Spleen (tissue), 11 donors: ENCODE data around the gene PASD1. TPM values are rescaled to one million over a fixed set of nuclear protein-coding genes. Genes with fewer than 3 reads are reported as not detected.

Experiments used
- DNase-seq: peaks from one replicate; pipeline ENCODE4 v3.0.0-alpha.2; 2020
- H3K27ac ChIP-seq, 8 donors: fragments of 200-600 bp; sonication (generic) in 7 of 8; 1 replicate in 4 of 8; 2 replicates in 4 of 8; pipeline versions ENCODE4 v1.5.0 to v1.8.0; 2016 to 2021; ENCODE audit warnings: inconsistent platforms in 4 of 8, mild to moderate bottlenecking in 4 of 8, moderate library complexity in 1 of 8
- H3K27me3 ChIP-seq, 7 donors: fragments of 200-600 bp; sonication (generic) in 6 of 7; replicated peaks in 1 of 7; 1 replicate in 4 of 7; 2 replicates in 3 of 7; pipeline versions ENCODE4 v1.5.0 to v1.8.0; 2016 to 2021; ENCODE audit warnings: inconsistent platforms in 3 of 7, mild to moderate bottlenecking in 1 of 7
- H3K36me3 ChIP-seq, 6 donors: fragments of 200-600 bp; sonication (generic) in 5 of 6; 1 replicate in 4 of 6; 2 replicates in 2 of 6; pipeline versions ENCODE4 v1.5.0 to v1.8.0; 2016 to 2021; ENCODE audit warnings: inconsistent platforms in 2 of 6
- H3K4me1 ChIP-seq, 6 donors: fragments of 200-600 bp; sonication (generic) in 5 of 6; 1 replicate in 3 of 6; 2 replicates in 3 of 6; pipeline versions ENCODE4 v1.5.0 to v1.8.0; 2016 to 2021; ENCODE audit warnings: inconsistent platforms in 3 of 6
- H3K4me3 ChIP-seq, 8 donors: fragments of 200-600 bp; sonication (generic) in 7 of 8; 1 replicate in 4 of 8; 2 replicates in 4 of 8; pipeline versions ENCODE4 v1.5.0 to v1.8.0; 2016 to 2021; ENCODE audit warnings: inconsistent platforms in 4 of 8, mild to moderate bottlenecking in 4 of 8, moderate library complexity in 2 of 8
- H3K9me3 ChIP-seq, 8 donors: fragments of 200-600 bp; sonication (generic) in 7 of 8; 1 replicate in 4 of 8; 2 replicates in 4 of 8; pipeline versions ENCODE4 v1.5.0 to v1.8.0; 2016 to 2021; ENCODE audit warnings: inconsistent platforms in 4 of 8
- CTCF ChIP-seq, 11 experiments: fragments of 200-600 bp in 7 of 11; fragments of 450-650 bp in 4 of 11; sonication (generic) in 4 of 11; IDR thresholded peaks in 8 of 11; conservative IDR thresholded peaks in 3 of 11; 1 replicate in 7 of 11; 2 replicates in 4 of 11; pipeline versions ENCODE4 v1.4.0 to v1.8.0; 2016 to 2021; ENCODE audit warnings: antibody characterized with exemption in 11 of 11, inconsistent platforms in 4 of 11, mild to moderate bottlenecking in 1 of 11
- POLR2A ChIP-seq, 3 donors: fragments of 450-650 bp; IDR thresholded peaks; one replicate each; pipeline ENCODE4 v1.5.1; 2017; ENCODE audit warnings: antibody characterized with exemption in 3 of 3, mild to moderate bottlenecking in 1 of 3
- POLR2AphosphoS5 ChIP-seq, 3 donors: sonication (generic); formaldehyde crosslinking; IDR thresholded peaks; one replicate each; pipeline ENCODE4 v1.5.1; 2017; ENCODE audit warnings: antibody characterized with exemption in 3 of 3
- WGBS, 5 donors: extraction: QIAGEN DNeasy Blood & Tissue Kit in 3 of 5; methylation state at CpG; one replicate each; pipeline versions ENCODE4 v1.1.5 to v1.1.7; 2013 to 2018; 5-methylcytosine and 5-hydroxymethylcytosine counted together
- intact Hi-C: fragments of 100-400 bp; cut with DNase I; formaldehyde crosslinking; loops from one replicate; pipeline ENCODE4 v1.15.0; 2023; ENCODE audit warnings: low total_unique reads
- polyA plus RNA-seq, 3 donors: library from polyadenylated mRNA; stranded (reverse); fragments of 200-250 nt; gene quantifications; one replicate each; pipeline ENCODE4 v1.2.1, GENCODE V29; 2013
- total RNA-seq, 7 donors: library from RNA; depleted of rRNA in 3 of 7; stranded (reverse); fragments of >200 nt in 3 of 7; fragmentation: NEBNext Ultra II Directional in 4 of 7; extraction: Animal tissue kit (Norgen Biotek cat#: 25700) in 4 of 7; gene quantifications; one replicate each; pipeline versions ENCODE4 v1.1.0 to v1.2.1, GENCODE V29; 2016 to 2021
- donor health status: healthy with polysubstance abuse.
- donor health status: DM: no; HTN: no; CAD: no; lungs with moderate emphysema.
- donor health status: DM: no; HTN: no; CAD: no.
- donor health status: Bipolar disorder and iron deficiency.
- donor health status: healthy.
- donor health status: DM: no; HTN: no; CAD: no.
- donor health status: DM: yes; HTN: yes; CAD: no.

The PASD1 gene
- total and polyA plus RNA-seq, 10 donors = not detected

DNA sequence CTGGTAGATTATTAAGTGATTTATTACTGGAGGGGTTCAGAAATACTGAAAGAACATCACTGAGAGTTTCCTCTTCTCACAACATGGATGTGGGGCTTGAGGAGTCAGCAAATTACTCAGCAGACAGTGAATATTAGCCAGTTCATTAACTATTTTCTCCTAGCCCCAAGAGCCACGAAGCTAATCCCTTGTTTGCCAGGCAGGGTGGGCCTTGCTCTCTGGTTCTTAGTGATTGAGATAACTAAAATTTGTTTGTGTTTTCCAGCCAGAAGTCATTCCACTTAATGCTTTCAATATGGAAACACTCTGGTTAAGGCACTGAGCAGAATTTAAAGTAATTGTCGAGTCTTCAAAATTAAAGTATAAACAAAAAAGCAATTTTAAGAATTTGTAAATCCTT is 40.1 kb upstream of the PASD1 start:
- Histone ChIP-seq H3K27ac (no peak overlapping the region), H3K9me3 (no peaks in the 10 kb centered on the region), H3K36me3 (no peaks in the 10 kb centered on the region), H3K27me3 (no peaks in the 10 kb centered on the region), H3K4me3 (no peak overlapping the region), H3K4me1 (no peaks in the 10 kb centered on the region)
- WGBS, 5 donors = 45 to 67% (median 56%) methylated on average over 2 of the region's 2 CpGs
- DNase-seq = no peak
- intact Hi-C loops = no loop called here
- TF ChIP-seq POLR2A (IDR thresholded peaks at IDR 0.05) (no peak), CTCF (IDR thresholded peaks at IDR 0.05 in 8 of 11, conservative IDR thresholded peaks at IDR 0.05 in 3 of 11) (no peak), POLR2AphosphoS5 (IDR thresholded peaks at IDR 0.05) (no peak)

DNA sequence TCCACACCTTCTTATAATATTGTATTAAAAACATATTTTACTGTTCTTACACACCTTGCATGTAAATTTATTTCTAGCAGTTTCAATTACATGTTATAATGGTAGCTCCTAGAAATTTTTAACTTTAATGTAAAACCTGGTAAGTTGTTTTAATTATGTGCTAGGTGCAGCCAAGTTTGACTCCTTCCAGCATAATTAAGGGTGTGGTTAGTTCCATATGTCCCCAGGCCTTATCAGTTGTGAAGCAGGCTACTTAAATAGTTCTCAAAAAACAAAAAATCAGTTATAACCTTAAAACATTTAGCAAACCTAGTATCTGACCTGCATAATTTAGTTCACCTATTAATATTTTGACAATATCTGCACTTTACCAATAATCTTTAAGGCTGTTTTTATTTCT is 26.9 kb upstream of the PASD1 start:
- no peak overlapping the region for H3K27ac ChIP-seq
- H3K4me1 ChIP-seq = no peaks in the 10 kb centered on the region
- H3K27me3 ChIP-seq = no peaks in the 10 kb centered on the region
- no peak overlapping the region for H3K4me3 ChIP-seq
- intact Hi-C loops = no loop called here
- no peaks in the 10 kb centered on the region for H3K9me3 ChIP-seq
- no peaks in the 10 kb centered on the region for H3K36me3 ChIP-seq
- DNase-seq = no peak
- TF ChIP-seq CTCF (IDR thresholded peaks at IDR 0.05 in 8 of 11, conservative IDR thresholded peaks at IDR 0.05 in 3 of 11) (no peak), POLR2A (IDR thresholded peaks at IDR 0.05) (no peak), POLR2AphosphoS5 (IDR thresholded peaks at IDR 0.05) (no peak)

GRCh38 chrX:151537572-151537971 is 25.9 kb upstream of the PASD1 start:
- Histone ChIP-seq H3K27ac (no peak overlapping the region), H3K4me1 (no peaks in the 10 kb centered on the region), H3K36me3 (no peaks in the 10 kb centered on the region), H3K4me3 (no peak overlapping the region), H3K27me3 (no peaks in the 10 kb centered on the region), H3K9me3 (no peaks in the 10 kb centered on the region)
- WGBS, 5 donors = 68 to 100% (median 80%) methylated on average over 1 of the region's 1 CpG
- no peak for TF ChIP-seq POLR2AphosphoS5 (IDR thresholded peaks at IDR 0.05)
- no peak for TF ChIP-seq CTCF (IDR thresholded peaks at IDR 0.05 in 8 of 11, conservative IDR thresholded peaks at IDR 0.05 in 3 of 11)
- no peak for TF ChIP-seq POLR2A (IDR thresholded peaks at IDR 0.05)
- no peak for DNase-seq
- intact Hi-C loops = no loop called here

DNA sequence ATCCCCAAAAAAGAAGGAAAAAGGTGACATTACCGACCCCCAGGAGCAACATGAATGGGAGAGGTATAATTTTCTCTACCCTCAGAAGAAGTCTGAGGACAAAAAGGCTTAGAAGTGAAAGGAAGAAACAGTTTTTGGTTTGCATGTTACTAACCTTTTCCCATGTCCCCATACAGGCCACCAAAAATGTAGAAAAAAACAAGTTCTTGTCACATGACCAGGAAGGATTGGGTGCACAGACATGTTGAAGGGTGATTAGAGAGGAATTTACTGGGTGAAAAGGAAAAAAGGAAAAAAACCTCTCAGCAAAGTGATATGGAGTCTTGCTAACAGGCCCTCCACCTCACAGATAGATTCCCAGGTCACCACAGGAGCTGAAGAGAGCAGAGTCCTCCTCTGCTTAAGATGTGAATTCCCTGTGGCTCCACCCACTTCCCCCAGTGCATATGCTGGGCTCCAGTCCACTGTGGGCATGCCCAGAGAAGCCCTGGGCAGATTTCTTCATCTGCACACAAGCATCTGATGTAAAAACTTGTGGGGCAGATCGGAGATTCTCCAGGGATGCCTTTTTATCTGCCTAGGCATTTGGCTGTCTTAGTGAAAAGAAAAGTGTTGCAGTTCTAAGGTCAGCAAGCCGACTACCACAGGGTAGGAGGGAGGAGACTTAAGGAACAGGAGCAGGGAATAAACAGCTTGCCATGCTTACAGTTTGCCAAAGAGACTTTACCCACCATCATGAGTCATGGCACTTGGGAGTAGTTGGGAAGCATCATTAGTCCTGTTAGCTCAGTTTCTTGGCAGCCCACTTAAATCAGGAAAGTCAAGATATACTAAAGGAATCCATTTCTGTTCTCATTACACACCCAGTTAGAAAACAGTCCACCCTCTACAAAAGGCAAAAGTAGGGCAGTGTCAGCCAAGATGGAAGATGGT is 25.0 kb upstream of the PASD1 start:
- no peaks in the 10 kb centered on the region for H3K9me3 ChIP-seq
- no peaks in the 10 kb centered on the region for H3K36me3 ChIP-seq
- TF ChIP-seq CTCF (IDR thresholded peaks at IDR 0.05 in 8 of 11, conservative IDR thresholded peaks at IDR 0.05 in 3 of 11) (no peak), POLR2A (IDR thresholded peaks at IDR 0.05) (no peak), POLR2AphosphoS5 (IDR thresholded peaks at IDR 0.05) (no peak)
- 59 to 84% (median 77%) methylated on average over 3 of the region's 3 CpGs for WGBS, 5 donors
- no peak for DNase-seq
- intact Hi-C loops = no loop called here
- no peak overlapping the region for H3K4me3 ChIP-seq
- H3K27ac ChIP-seq = no peak overlapping the region
- no peaks in the 10 kb centered on the region for H3K27me3 ChIP-seq
- H3K4me1 ChIP-seq = no peaks in the 10 kb centered on the region
